NB4 (cell line): ENCODE measurements around the gene FAM120B.

Experiments
- CTCF ChIP-seq: IDR thresholded peaks from one replicate; pipeline ENCODE4 v1.5.1; 2012; ENCODE audit warnings: low read depth, low read length
- MYC ChIP-seq: IDR thresholded peaks from 2 replicates; pipeline ENCODE4 v1.6.1; 2011; ENCODE audit warnings: low read depth, low read length
- POLR2A ChIP-seq: IDR thresholded peaks from 2 replicates; pipeline ENCODE4 v1.6.1; 2011; ENCODE audit warnings: mild to moderate bottlenecking; ENCODE audit not compliant: insufficient read length; ENCODE audit errors: extremely low read depth
- TF ChIP-seq, protein P1 (sequence below): IDR thresholded peaks from 2 replicates; pipeline ENCODE4 v1.6.1; 2011; ENCODE audit warnings: low read depth, low read length

- TF ChIP-seq CTCF (no peak), POLR2A (no peak), MYC (no peak)
- TF ChIP-seq, protein P1, sequence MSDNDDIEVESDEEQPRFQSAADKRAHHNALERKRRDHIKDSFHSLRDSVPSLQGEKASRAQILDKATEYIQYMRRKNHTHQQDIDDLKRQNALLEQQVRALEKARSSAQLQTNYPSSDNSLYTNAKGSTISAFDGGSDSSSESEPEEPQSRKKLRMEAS: no peak
Observed at GRCh38 chr6:170436209-170436809, 129.8 kb downstream of the FAM120B start.
